Mononuclear cell (primary cell): ENCODE results near the gene PRKAG3. TPM values are rescaled to one million over a fixed set of nuclear protein-coding genes. Genes with fewer than 3 reads are reported as not detected.
"Not testable (repeated sequence)": the region's sequence is repeated elsewhere in the genome, so short reads cannot be mapped to it uniquely, and the experiment has no call there.

Experiments used
- H3K27me3 ChIP-seq: 2 replicates; pipeline ENCODE4 v1.6.0; 2011; ENCODE audit warnings: low read length, control low read depth; ENCODE audit not compliant: insufficient read depth
- H3K4me1 ChIP-seq: 2 replicates; pipeline ENCODE4 v1.5.1; 2011; ENCODE audit warnings: mild to moderate bottlenecking, low read length, control low read depth; ENCODE audit not compliant: insufficient read depth
- H3K4me3 ChIP-seq: 2 replicates; pipeline ENCODE4 v1.5.1; 2011; ENCODE audit warnings: mild to moderate bottlenecking, low read length, moderate library complexity
- H3K9me3 ChIP-seq: 2 replicates; pipeline ENCODE4 v1.5.1; 2011; ENCODE audit warnings: low read depth, mild to moderate bottlenecking, control low read depth, low read length
- total RNA-seq: library from RNA; depleted of rRNA; stranded (reverse); fragments of >200 nt; gene quantifications from one replicate; pipeline ENCODE4 v1.2.3, GENCODE V29; 2012

PRKAG3 gene
- total RNA-seq, 1 donor, result not detected

GRCh38 chr2:218780046-218780445, 51.6 kb downstream of the PRKAG3 start:
- peaks cover 35% of the 10 kb centered on the region for H3K27me3 ChIP-seq
- H3K9me3 ChIP-seq, result no peaks in the 10 kb centered on the region
- peaks cover 29% of the 10 kb centered on the region for H3K4me1 ChIP-seq
- no peak overlapping the region for H3K4me3 ChIP-seq

GRCh38 chr2:218777276-218777990, 54.2 kb downstream of the PRKAG3 start:
- H3K4me1 ChIP-seq, result peaks cover 19% of the 10 kb centered on the region
- no peaks in the 10 kb centered on the region for H3K9me3 ChIP-seq
- no peak overlapping the region for H3K4me3 ChIP-seq
- H3K27me3 ChIP-seq, result peaks cover 22% of the 10 kb centered on the region

DNA sequence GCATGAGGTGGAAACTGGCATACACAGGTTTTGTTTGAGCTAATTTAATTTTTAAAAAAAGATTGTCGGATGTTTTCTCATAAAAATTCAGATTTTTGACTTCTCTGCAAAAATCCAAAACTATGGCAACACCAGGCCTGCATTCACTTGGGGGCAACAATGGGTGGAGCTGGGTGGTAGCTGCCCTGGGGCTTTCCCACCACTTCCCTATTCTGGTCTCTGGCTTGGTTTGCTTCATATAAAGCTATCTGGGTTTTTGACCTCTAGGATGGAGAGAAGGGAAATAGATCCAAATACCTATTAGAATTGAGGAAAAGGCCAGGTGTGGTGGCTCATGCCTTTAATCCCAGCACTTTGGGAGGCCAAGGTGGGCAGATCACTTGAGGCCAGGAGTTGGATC, 55.1 kb downstream of the PRKAG3 start:
- H3K4me3 ChIP-seq, result no peak overlapping the region
- H3K9me3 ChIP-seq, result no peaks in the 10 kb centered on the region
- peaks cover 16% of the 10 kb centered on the region for H3K4me1 ChIP-seq
- H3K27me3 ChIP-seq, result peaks cover 13% of the 10 kb centered on the region

DNA sequence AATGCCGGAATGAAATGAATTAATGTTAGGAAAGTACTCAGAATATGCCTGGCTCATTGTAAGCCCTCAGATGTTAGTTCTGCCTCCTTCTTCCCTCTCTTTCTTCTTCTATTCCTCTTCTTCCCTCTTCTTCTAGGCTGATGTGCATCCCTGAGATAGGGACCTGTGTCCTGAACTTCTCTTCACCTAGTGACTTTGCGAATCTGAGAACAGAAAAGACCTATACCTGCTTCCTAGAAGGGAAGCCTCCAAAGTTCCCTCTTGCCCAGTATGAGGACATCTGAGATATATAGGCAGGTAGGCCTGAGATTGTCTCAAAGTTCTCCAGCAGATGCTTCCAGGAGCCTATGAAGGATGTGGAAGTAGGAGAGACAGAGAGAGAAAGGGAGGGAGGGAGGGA, 57.7 kb downstream of the PRKAG3 start:
- peaks cover 10% of the 10 kb centered on the region for H3K4me1 ChIP-seq
- no peak overlapping the region for H3K4me3 ChIP-seq
- H3K27me3 ChIP-seq, result no peaks in the 10 kb centered on the region
- no peaks in the 10 kb centered on the region for H3K9me3 ChIP-seq

- not testable (repeated sequence) for H3K4me3 ChIP-seq, H3K4me1 ChIP-seq, H3K27me3 ChIP-seq, H3K9me3 ChIP-seq
Measured at GRCh38 chr2:218772759-218773158, 58.8 kb downstream of the PRKAG3 start.

Other genes starting within 250 kb of the PRKAG3 start
- 0.21 TPM for gene PLCD4, start 223.9 kb downstream of the PRKAG3 start, total RNA-seq
- gene ZNF142, start 172.2 kb downstream of the PRKAG3 start, total RNA-seq, result 23.4 TPM
- 3.4 TPM for gene BCS1L, start 172.1 kb downstream of the PRKAG3 start, total RNA-seq
- gene RNF25, start 159.8 kb downstream of the PRKAG3 start, total RNA-seq, result 21.1 TPM
- gene STK36, start 159.7 kb downstream of the PRKAG3 start, total RNA-seq, result 2.0 TPM
- 10.4 TPM for gene TTLL4, start 121.0 kb downstream of the PRKAG3 start, total RNA-seq
- 10.8 TPM for gene CYP27A1, start 49.7 kb downstream of the PRKAG3 start, total RNA-seq
- gene WNT6, start 28.0 kb upstream of the PRKAG3 start, total RNA-seq, result not detected
- gene WNT10A, start 49.0 kb upstream of the PRKAG3 start, total RNA-seq, result 1.5 TPM
- gene CDK5R2, start 127.9 kb upstream of the PRKAG3 start, total RNA-seq, result not detected
- not detected for gene FEV, start 153.4 kb upstream of the PRKAG3 start, total RNA-seq
- gene CRYBA2, start 161.6 kb upstream of the PRKAG3 start, total RNA-seq, result not detected
- 0.10 TPM for gene CFAP65, start 209.7 kb upstream of the PRKAG3 start, total RNA-seq
- gene IHH, start 229.1 kb upstream of the PRKAG3 start, total RNA-seq, result 0.10 TPM